T47D (cell line): ENCODE results near the gene SLCO2B1.

Source experiments
- DNase-seq, 2 experiments: peaks; one replicate each; pipeline versions ENCODE4 v3.0.0 to v3.0.0-alpha.2; 2011 to 2012; ENCODE audit warnings: low read depth in 1 of 2, low spot score in 1 of 2
- JUND ChIP-seq: IDR thresholded peaks from 2 replicates; pipeline ENCODE4 v1.6.1; 2012; ENCODE audit warnings: low read depth
- in situ Hi-C: cut with HindIII; loops from 2 replicates; pipeline ENCODE4 v1.10.0; 2016; ENCODE audit warnings: low sequenced_read_pairs, low pct_unique_long_range_greater_than_20kb

SLCO2B1 gene

DNA sequence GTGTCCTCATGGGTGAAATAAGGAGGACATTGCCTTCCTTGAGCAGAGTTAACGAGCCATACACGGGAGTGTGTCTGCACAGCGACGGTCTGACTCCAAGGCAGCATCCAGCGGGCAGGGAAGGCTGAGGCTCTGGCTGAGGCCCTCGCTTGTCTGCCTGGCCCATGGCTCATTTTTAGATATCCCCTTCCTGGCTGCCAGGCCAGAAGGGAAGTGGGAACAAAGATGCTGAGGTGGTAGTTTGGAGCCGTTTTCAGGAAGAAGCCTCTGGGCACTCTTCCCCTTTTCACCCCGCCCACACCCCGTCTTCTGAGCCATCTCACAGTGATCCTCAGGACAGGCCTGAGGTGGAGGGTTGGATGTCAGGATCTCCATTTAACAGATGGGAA, 3.0 kb upstream of the SLCO2B1 start:
- in situ Hi-C loops: no loop called here
- TF ChIP-seq JUND: no peak
- no peak for DNase-seq

DNA sequence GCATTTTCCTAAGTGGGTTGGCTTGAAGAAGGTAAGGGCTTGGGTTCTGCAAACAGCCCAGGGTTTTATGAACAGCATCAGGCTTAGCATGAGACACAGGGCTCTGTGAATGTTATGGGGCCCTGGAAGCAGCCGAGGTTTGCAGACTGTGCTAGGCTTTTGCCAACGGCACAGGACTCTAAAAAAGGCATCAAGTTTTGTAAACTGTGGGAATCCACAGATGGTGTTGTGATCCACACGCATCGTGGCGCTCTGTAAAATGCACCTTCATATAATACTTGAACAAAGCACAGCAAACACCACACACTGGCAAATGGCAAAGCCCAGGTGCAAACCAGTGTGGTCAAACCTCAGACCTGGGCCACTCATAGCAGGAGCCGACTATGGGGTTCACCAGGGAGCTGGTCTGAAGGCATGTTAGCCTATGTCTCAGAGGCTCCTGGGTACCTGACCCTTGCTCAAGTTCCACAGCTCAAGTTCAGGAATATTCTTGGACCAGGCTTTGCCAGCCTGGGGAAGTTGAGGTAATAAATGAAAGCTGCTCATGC, 2.4 kb upstream of the SLCO2B1 start:
- TF ChIP-seq JUND: no peak
- DNase-seq: no peak
- in situ Hi-C loops: no loop called here

GRCh38 chr11:75149766-75150465, 991 bp upstream of the SLCO2B1 start:
- no peak for TF ChIP-seq JUND
- DNase-seq: no peak
- in situ Hi-C loops: no loop called here

- TF ChIP-seq JUND: no peak
- DNase-seq: no peak
- in situ Hi-C loops: no loop called here
These were observed 590 bp downstream of the SLCO2B1 start for GRCh38 chr11:75151346-75152047.

DNA sequence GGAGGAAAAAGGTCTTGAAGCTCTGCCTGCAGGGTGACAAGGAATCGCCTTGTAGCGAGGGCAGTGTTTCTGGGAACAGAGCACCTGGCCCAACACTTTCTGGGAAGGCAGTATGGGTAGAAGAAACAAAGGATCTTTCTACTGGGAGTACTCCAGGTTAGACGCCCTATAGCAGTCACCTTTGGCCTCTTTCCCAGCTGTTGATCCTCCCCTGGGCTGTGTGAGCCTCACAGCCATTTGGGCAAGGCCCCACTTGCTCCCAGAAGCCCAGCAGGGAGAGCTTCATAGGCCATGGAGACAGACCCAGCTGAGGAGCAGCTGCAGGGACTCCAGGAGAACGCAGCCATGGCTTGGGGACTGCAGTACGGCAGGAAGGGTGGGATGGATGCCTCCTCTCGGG, 1.2 kb downstream of the SLCO2B1 start:
- no peak for TF ChIP-seq JUND
- no peak for DNase-seq
- in situ Hi-C loops: no loop called here

DNA sequence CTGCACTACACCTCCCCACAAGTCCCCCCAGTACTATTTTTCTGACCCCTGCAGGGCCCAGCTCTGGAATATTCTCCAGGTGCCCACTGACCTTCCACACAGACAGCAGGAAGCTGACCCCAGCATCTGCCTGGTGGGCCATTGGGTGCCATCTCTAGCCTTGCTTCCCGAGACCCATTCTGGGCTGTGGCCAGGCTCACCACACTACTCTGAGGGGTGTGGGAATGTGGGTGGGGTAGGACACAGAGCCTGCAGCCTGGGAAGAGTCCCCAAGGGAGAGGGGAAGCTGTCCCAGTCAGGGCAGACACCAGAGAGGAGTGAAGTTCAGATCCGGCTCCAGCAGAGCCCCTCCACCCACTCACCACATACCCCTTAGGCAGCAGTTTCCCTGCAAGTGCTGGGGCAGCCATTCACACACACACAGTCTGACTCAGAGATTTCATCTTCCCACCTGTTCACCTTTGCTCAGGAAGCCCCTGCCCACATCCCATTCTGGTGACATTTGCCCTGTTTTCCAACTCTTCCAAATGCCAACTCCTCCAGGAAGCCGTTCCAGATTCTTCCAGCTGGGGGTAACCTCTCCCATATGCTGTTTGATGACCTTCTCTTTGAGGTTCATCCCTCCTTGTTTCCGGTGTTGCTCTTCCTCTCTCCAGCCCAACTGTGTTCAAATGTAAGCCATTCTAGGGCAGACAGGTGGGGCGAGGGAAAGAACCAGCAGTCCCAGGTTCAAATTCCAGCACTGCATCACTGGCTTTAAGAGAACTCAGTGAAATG, 1.9 kb downstream of the SLCO2B1 start:
- no peak for TF ChIP-seq JUND
- DNase-seq: no peak
- in situ Hi-C loops: no loop called here

DNA sequence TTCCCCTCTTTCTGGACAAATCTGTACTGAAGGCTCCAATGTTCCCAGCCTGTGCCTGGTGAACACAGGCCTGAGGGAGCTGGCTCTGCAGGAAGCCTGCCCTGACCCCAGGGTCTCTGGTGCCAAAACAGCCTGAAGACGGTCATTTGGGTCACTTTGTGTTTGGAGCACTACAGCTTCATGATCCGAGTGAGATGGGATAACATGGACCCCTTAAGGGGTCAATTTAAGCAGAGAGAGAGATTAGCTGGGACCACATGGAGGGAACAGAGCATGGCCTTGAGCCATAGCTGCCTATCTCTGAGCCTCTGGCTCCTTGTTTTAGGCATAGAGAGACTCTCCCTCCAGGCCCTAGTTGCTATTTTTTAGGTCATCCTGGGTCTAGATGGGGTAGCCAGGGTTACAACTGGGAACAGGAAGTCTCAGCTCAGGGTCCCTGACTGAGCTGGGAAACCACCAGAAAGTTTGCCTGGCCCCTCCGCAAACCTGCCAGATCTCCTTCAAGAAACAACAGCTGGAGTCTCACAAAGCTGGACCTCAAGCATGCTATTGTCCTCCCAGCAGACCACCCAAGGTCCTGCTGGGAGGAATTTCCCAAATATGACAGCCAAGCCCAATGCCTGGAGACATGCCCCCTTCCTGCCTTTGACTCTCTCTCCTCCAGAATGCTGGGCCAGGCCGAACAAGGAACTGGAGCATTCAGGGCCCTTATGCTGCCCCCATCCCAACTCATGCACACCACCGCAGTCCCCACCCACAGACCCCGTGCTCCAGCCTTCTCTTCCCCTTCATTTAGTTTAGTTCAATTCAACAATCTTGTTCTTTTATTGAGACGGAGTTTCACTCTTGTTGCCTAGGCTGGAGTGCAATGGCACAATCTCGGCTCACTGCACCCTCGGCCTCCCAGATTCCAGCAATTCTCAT, 4.0 kb downstream of the SLCO2B1 start:
- TF ChIP-seq JUND: no peak
- DNase-seq: no peak
- in situ Hi-C loops: no loop called here

- in situ Hi-C loops: no loop called here
- DNase-seq: no peak
- TF ChIP-seq JUND: no peak
These were observed 4.9 kb downstream of the SLCO2B1 start for GRCh38 chr11:75155570-75156422.

GRCh38 chr11:75158241-75158640, 7.3 kb downstream of the SLCO2B1 start:
- TF ChIP-seq JUND: no peak
- in situ Hi-C loops: no loop called here

DNA sequence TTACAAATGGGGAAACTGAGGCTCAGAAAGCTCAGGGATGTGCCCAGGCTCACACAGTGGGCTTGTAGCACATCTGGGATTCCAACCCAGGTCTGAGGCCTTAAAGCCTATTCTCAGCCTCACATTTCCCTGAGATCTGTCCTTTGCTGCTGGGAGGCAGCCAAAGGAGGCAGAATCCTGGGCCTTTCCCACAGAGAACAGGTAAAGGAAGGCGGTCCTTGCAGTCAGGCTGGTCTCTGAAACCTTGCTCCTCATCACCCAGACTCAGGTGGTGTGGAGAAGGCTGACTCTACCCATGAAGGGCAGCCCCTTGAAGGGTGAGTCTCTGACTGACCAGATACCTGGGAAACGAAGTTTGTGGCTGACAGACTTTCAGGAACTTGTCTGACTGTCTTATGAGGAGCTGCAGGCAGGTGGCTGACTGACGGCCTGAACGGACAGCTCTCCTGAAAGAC, 7.8 kb downstream of the SLCO2B1 start:
- in situ Hi-C loops: no loop called here
- TF ChIP-seq JUND: no peak
- DNase-seq: peak in 1 of 2 experiments; percentile 32

More at GRCh38 chr11:75158241-75158640, 7.3 kb downstream of the SLCO2B1 start:
- no peak for DNase-seq
